Measurements from ENCODE around the gene MICU2.
A peak's percentile ranks its signal among the peaks of the same experiment; 100 is the strongest.

MICU2 gene

DNA sequence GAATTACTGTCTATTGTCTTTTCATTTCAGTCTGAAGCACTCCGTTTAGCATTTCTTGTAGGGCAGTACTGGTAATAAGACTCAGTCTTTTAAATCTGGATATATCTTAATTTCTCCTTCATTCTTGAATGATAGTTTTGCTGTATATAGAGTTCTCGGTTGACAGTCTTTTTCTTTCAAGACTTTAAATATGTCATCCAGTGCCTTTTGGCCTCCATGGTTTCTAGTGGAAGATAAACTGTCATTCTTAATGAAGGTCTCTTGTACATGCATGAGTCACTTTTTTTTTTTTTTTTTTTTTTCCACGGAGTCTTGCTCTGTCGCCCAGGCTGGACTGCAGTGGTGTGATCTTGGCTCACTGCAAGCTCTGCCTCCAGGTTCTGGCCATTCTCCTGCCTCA is 117.6 kb downstream of the MICU2 start:
- Mint-ChIP-seq H3K36me3 (ENCODE audit: insufficient read depth) (peaks cover 10% of the 10 kb centered on the region), H3K4me1 (no peaks in the 10 kb centered on the region), H3K4me3 (no peak overlapping the region), H3K27me3 (no peaks in the 10 kb centered on the region), H3K9me3 (peaks cover 14% of the 10 kb centered on the region), H3K27ac (ENCODE audit: low read depth) (no peak overlapping the region)
- ATAC-seq (replicated peaks; ENCODE audit: extremely low read depth, poor library complexity, severe bottlenecking): no peak
- DNase-seq (ENCODE audit: low spot score in 2 of 2): no peak

DNA sequence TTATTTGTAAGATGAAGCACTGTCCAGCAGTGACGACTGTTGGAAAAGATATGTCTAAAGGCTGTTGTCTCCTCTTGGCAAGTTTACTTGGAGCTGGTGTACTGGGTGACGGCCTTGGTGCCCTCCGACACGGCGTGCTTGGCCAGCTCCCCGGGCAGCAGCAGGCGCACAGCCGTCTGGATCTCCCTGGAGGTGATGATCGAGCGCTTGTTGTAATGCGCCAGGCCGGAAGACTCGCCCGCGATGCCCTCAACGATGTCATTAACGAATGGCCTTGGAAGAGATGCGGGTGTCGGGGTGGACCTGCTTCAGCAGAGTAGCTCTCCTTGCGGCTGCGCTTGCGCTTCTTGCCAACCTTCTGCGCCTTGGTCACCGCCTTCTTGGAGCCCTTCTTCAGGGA is 120.2 kb downstream of the MICU2 start:
- peaks cover 2% of the 10 kb centered on the region for H3K36me3 Mint-ChIP-seq (ENCODE audit: insufficient read depth)
- no peaks in the 10 kb centered on the region for H3K27me3 Mint-ChIP-seq
- no peak for DNase-seq (ENCODE audit: low spot score in 2 of 2)
- no peak overlapping the region for H3K27ac Mint-ChIP-seq (ENCODE audit: low read depth)
- peaks cover 10% of the 10 kb centered on the region for H3K9me3 Mint-ChIP-seq
- no peak for ATAC-seq (replicated peaks; ENCODE audit: extremely low read depth, poor library complexity, severe bottlenecking)
- peaks cover 6% of the 10 kb centered on the region for H3K4me1 Mint-ChIP-seq
- H3K4me3 Mint-ChIP-seq: no peak overlapping the region

DNA sequence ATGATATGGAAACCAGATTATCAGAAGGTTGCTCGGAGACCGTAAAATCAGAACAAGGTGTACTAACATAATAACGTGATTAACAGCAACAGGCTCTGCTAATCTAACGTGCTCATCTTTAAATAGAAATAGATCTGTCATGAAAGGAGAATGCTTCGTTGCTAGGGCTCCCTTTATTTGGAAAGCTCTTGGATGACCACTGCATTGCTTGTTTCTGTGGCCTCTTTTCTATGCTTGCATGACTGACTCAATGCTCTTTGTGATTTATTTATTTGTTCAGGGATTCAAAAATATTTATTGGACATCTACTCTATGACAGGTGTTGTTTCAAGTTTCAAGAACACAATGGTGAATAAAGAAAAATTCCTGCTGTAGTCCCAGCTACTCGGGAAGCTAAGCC is 122.6 kb downstream of the MICU2 start:
- Mint-ChIP-seq H3K4me1 (peaks cover 17% of the 10 kb centered on the region), H3K9me3 (peaks cover 4% of the 10 kb centered on the region), H3K27ac (ENCODE audit: low read depth) (no peak overlapping the region), H3K27me3 (no peaks in the 10 kb centered on the region), H3K4me3 (no peak overlapping the region), H3K36me3 (ENCODE audit: insufficient read depth) (peaks cover 2% of the 10 kb centered on the region)
- ATAC-seq (replicated peaks; ENCODE audit: extremely low read depth, poor library complexity, severe bottlenecking): no peak
- no peak for DNase-seq (ENCODE audit: low spot score in 2 of 2)

DNA sequence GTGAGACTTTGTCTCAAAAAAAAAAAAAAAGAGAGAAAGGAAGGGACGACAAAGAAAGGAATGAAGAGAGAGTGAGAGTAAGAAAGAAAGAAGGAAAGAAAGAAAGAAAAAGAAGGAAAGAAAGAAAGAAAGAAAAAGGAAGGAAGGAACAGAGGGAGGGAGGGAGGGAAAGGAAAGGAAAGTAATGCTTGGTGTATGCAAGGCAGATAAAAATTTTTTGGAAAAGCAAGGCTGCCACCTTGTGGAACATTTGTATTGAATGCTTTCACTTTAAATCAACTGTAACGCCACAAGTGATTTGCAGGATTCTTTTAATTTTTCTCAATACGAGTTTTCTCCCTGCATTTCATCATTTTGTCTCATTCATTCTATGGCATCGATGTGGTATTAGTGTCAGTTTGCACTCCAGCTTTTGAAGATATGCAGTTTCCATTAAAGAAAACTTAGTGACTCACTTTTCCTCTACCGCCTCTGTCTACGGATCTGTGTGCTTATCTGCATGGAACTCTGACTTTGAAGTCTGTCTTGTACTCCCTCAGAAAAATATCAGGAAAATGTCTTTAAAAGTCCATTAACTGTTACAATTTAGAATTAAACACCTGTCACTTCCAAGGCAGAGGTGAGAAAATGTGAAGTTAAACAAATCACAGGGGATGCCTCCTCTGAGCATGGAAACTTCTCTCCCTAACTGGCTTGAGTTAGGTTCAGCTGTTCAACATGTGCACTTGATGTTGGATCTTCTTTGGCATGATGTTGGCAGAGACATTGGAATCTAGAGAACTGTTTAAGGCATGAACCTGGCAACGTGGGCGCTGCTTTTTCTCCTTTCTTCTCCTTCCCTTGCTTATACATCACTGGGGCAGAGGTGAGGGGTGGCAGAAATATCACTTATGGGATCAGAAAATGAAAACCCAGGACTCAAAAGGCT is 124.8 kb downstream of the MICU2 start:
- Mint-ChIP-seq H3K4me3 (no peak overlapping the region), H3K36me3 (ENCODE audit: insufficient read depth) (peaks cover 2% of the 10 kb centered on the region), H3K9me3 (no peaks in the 10 kb centered on the region), H3K27me3 (no peaks in the 10 kb centered on the region), H3K27ac (ENCODE audit: low read depth) (no peak overlapping the region), H3K4me1 (peaks cover 17% of the 10 kb centered on the region)
- ATAC-seq (replicated peaks; ENCODE audit: extremely low read depth, poor library complexity, severe bottlenecking): no peak
- peak; percentile 25 to 51 for DNase-seq (ENCODE audit: low spot score in 2 of 2)

DNA sequence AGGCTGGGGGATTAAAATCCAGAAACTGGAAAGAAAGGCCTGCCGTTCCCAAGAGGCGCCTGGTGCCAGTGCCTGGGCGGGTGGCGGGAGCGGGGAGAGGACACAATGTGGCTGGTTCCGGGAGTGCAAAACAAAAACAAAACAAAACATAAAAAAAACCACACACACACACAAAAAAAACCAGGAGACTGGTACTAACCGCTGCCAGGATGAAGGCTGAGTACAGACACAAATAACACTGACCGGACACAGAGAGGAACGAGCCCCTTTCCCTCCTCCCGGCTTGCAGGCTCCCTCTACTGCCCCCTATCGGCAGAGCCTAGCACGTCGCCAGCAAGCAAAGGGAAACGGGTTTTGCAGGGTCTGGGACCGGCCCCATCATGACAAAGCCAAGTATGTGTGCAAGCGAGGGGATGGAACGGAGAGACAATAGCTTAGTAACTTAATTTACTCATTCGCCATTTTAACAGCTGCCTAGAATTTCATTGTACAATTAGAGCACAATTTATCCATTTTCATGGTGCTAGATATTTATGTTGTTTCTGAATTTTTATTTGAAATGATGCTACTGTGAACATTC is 127.0 kb downstream of the MICU2 start:
- Mint-ChIP-seq H3K4me3 (peak overlapping the region; percentile 73), H3K4me1 (peaks cover 17% of the 10 kb centered on the region), H3K27ac (ENCODE audit: low read depth) (peak overlapping the region; percentile 66), H3K36me3 (ENCODE audit: insufficient read depth) (peaks cover 2% of the 10 kb centered on the region), H3K9me3 (no peaks in the 10 kb centered on the region), H3K27me3 (no peaks in the 10 kb centered on the region)
- ATAC-seq (replicated peaks; ENCODE audit: extremely low read depth, poor library complexity, severe bottlenecking) (peak; percentile 77), DNase-seq (ENCODE audit: low spot score in 2 of 2) (peak; percentile 67 to 70)

DNA sequence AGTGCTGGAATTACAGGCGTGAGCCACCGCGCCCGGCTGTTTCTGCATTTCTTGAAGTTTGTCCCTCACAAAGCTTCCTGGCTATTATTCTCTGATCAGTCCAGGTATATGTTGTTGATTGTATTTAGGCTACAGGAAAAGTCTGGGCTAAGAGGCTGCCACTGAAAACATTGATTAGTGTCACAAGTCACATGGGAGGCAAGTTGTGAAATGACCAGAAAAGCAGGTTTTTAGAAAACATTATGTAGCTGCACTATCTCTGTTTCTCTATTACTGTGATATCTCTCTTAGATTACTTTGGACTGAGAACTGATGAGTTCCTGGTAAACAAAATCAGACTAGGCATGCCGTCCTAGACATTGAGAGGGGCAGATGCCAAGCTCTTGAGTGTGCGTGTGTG is 128.9 kb downstream of the MICU2 start:
- Mint-ChIP-seq H3K27ac (ENCODE audit: low read depth) (no peak overlapping the region), H3K4me3 (no peak overlapping the region), H3K9me3 (peaks cover 11% of the 10 kb centered on the region), H3K36me3 (ENCODE audit: insufficient read depth) (no peaks in the 10 kb centered on the region), H3K27me3 (no peaks in the 10 kb centered on the region), H3K4me1 (peaks cover 17% of the 10 kb centered on the region)
- DNase-seq (ENCODE audit: low spot score in 2 of 2) (no peak), ATAC-seq (replicated peaks; ENCODE audit: extremely low read depth, poor library complexity, severe bottlenecking) (no peak)

DNA sequence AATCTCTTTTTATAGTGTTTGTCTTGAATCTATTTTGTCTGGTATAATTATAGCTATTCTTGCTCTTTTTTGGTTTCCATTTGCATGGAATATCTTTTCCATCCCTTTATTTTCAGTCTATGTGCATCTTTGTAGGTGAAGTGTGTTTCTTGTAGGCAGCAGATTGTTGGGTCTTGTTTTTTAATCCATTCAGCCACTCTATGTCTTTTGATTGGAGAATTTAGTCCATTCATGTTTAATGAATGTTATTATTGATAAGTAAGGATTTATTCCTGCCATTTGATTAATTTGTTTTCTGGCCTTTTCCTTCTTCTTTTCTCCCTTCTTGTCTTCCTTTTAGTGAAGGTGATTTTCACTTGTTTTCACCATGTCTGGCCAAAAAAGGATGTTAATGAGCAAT is 133.2 kb downstream of the MICU2 start:
- no peaks in the 10 kb centered on the region for H3K27me3 Mint-ChIP-seq
- H3K9me3 Mint-ChIP-seq: peaks cover 11% of the 10 kb centered on the region
- ATAC-seq (replicated peaks; ENCODE audit: extremely low read depth, poor library complexity, severe bottlenecking) (no peak), DNase-seq (ENCODE audit: low spot score in 2 of 2) (no peak)
- no peaks in the 10 kb centered on the region for H3K36me3 Mint-ChIP-seq (ENCODE audit: insufficient read depth)
- H3K4me3 Mint-ChIP-seq: no peak overlapping the region
- no peak overlapping the region for H3K27ac Mint-ChIP-seq (ENCODE audit: low read depth)
- no peaks in the 10 kb centered on the region for H3K4me1 Mint-ChIP-seq

DNA sequence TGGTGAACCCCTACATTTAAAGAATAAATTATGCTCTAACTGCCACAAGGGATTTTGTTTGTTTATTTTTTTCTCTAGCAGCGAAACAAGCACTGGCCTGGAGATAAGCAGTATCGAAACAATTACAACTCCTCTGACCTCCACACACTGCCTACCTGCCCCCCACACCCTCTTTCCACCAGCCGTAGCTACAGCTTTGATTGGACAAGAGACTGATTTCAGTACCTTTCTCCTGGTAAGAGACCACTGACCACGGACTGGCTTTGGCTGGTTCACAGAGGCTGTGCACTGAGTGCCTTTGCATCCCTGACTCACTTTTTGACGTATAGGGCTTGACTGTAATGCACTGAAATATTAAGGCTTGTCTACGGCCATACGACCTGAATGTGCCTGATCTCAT is 137.4 kb downstream of the MICU2 start:
- ATAC-seq (replicated peaks; ENCODE audit: extremely low read depth, poor library complexity, severe bottlenecking): no peak
- H3K9me3 Mint-ChIP-seq: peaks cover 8% of the 10 kb centered on the region
- H3K27ac Mint-ChIP-seq (ENCODE audit: low read depth): no peak overlapping the region
- no peak overlapping the region for H3K4me3 Mint-ChIP-seq
- DNase-seq (ENCODE audit: low spot score in 2 of 2): no peak
- no peaks in the 10 kb centered on the region for H3K4me1 Mint-ChIP-seq
- H3K36me3 Mint-ChIP-seq (ENCODE audit: insufficient read depth): no peaks in the 10 kb centered on the region
- H3K27me3 Mint-ChIP-seq: no peaks in the 10 kb centered on the region

DNA sequence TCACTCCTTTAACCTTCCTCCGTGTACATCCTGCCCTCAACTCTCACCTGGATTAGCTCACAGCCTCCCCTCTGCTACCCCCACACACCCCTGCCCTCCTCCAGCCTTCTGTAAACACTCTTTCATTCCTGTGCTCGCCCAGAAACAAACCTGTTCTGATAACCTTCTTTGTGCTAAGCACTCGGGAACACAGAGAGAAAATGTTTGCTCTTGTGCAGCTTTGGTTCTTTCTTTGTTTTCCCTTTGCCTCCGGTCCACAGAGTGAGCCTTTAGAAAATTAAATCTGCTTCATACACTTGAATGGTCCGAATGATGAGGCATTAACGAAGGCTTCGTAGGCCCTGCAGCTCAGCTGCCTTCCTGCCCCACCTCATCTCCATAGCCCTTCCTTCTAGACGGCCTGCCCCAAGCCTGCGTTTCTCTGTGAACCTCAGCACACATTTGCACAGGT is 138.2 kb downstream of the MICU2 start:
- H3K4me1 Mint-ChIP-seq: no peaks in the 10 kb centered on the region
- no peak overlapping the region for H3K4me3 Mint-ChIP-seq
- H3K27me3 Mint-ChIP-seq: no peaks in the 10 kb centered on the region
- H3K9me3 Mint-ChIP-seq: peaks cover 3% of the 10 kb centered on the region
- ATAC-seq (replicated peaks; ENCODE audit: extremely low read depth, poor library complexity, severe bottlenecking) (no peak), DNase-seq (ENCODE audit: low spot score in 2 of 2) (no peak)
- no peak overlapping the region for H3K27ac Mint-ChIP-seq (ENCODE audit: low read depth)
- no peaks in the 10 kb centered on the region for H3K36me3 Mint-ChIP-seq (ENCODE audit: insufficient read depth)

DNA sequence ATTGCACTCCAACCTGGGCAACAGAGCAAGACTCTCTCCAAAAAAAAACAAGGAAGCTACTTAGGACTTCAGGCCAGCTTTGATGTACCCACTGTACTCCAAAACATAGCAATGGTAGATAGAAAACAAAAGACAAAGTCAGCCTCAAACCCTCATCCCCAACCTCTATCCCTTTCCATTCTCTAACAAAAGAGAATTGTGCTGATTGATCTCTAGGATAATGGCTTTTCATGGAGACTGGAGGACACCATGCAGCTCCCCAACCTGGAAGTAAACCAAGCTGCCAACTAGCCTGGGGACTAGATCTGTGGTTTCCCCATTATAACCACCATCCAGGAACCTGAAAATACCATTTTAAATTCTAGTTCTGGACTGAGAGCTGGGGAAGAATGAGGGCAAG is 140.5 kb downstream of the MICU2 start:
- Mint-ChIP-seq H3K36me3 (ENCODE audit: insufficient read depth) (peaks cover 9% of the 10 kb centered on the region), H3K4me3 (no peak overlapping the region), H3K4me1 (peaks cover 2% of the 10 kb centered on the region), H3K27me3 (no peaks in the 10 kb centered on the region), H3K9me3 (no peaks in the 10 kb centered on the region), H3K27ac (ENCODE audit: low read depth) (no peak overlapping the region)
- no peak for DNase-seq (ENCODE audit: low spot score in 2 of 2)
- ATAC-seq (replicated peaks; ENCODE audit: extremely low read depth, poor library complexity, severe bottlenecking): no peak

DNA sequence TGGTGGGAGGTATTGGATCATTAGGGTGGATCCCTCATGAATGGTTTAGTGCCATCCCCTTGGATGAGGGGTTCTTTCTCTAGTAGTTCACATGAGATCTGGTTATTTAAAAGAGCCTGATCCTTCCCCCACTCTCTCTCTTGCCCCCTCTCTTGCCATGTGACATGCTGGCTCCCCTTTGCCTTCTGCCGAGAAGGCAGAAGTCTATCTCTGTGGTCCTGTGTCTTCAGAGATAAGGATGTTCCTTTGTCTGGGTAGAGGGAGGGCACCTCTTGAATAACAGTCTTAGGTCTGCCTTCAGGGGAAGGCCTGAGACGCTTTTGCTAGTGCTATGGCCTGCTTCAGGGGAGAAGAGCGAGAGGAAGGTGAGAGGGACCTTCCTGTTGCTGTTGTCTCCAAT is 142.8 kb downstream of the MICU2 start:
- H3K9me3 Mint-ChIP-seq: no peaks in the 10 kb centered on the region

DNA sequence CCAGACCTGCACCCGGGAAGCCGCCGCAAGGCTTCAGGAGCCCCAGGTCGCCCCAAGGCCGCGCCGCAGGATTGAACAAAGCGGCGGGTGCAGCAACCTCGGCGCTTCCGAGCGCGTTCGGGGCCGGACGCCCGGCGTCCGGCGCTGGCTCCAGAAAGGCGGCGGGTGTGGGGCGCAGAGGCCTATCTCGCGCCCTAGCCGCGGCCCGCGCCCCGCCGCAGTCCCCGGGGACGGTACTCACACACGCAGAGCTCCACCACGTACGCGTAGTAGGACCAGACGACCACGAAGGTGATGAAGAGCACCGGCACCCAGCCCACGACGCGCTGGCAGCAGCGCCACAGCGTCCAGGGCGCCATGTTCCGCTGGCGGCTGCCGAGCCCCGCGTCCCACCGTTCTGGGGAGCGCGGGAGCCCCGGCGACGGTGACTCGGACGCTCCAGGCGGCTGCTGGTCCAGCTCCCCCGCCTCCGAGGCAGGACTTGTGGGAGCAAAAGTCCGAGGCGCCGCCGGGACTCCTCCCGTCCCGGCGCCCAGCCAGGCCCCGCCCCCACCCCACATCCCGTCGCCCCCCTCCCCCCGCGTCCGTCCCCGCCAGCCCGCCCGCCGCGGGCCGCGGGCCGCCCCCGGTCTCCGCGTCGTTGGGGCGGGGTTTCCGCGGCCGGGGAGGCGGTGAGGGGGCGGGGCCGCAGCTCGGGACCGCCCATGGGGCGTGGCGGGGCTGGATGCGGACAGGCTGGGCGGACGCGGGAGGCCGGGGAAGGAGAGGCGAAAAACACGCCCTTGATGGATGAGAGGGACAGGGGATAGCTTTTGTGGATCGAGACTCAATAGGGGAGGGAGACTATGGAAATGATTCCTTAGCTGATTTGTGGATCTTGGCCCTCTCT is 144.9 kb downstream of the MICU2 start, which contains the start of gene ZDHHC20:
ZDHHC20 (minus strand) TSS at position 491 of the 889 bp plus-strand sequence; CDS start at position 359, 132 bp downstream.
- DNase-seq (ENCODE audit: low spot score in 2 of 2) (peak; percentile 82 to 92), ATAC-seq (replicated peaks; ENCODE audit: extremely low read depth, poor library complexity, severe bottlenecking) (peak; percentile 88)
- Mint-ChIP-seq H3K4me1 (peaks cover 34% of the 10 kb centered on the region), H3K9me3 (no peaks in the 10 kb centered on the region), H3K36me3 (ENCODE audit: insufficient read depth) (peaks cover 17% of the 10 kb centered on the region), H3K4me3 (peak within 1 kb of the TSS; percentile 87), H3K27me3 (no peaks in the 10 kb centered on the region), H3K27ac (ENCODE audit: low read depth) (peak within 1 kb of the TSS; percentile 86)

More for the DNA sequence above, 142.8 kb downstream of the MICU2 start:
- H3K4me1 Mint-ChIP-seq: peaks cover 19% of the 10 kb centered on the region
- peaks cover 15% of the 10 kb centered on the region for H3K36me3 Mint-ChIP-seq (ENCODE audit: insufficient read depth)
- no peak overlapping the region for H3K27ac Mint-ChIP-seq (ENCODE audit: low read depth)
- no peaks in the 10 kb centered on the region for H3K27me3 Mint-ChIP-seq
- no peak overlapping the region for H3K4me3 Mint-ChIP-seq
- DNase-seq (ENCODE audit: low spot score in 2 of 2): no peak
- ATAC-seq (replicated peaks; ENCODE audit: extremely low read depth, poor library complexity, severe bottlenecking): no peak
